H9 (cell line): ENCODE measurements around the gene IPO9. TPM values are rescaled to one million over a fixed set of nuclear protein-coding genes. Genes with fewer than 3 reads are reported as not detected.

Experiments
- DNase-seq: peaks from one replicate; pipeline ENCODE4 v3.0.0-alpha.2; 2017
- H2AFZ ChIP-seq: one replicate; pipeline ENCODE4 v1.6.1; 2013; ENCODE audit warnings: mild to moderate bottlenecking, low read length, control low read depth, moderate library complexity
- H2AK5ac ChIP-seq: 2 replicates; pipeline ENCODE4 v1.6.1; 2013; ENCODE audit warnings: low read length, control low read depth, mixed read lengths; ENCODE audit not compliant: insufficient read length
- H2BK120ac ChIP-seq: one replicate; pipeline ENCODE4 v1.6.1; 2013; ENCODE audit warnings: low read depth, mild to moderate bottlenecking, low read length, control low read depth, inconsistent platforms; ENCODE audit not compliant: poor library complexity, severe bottlenecking
- H2BK12ac ChIP-seq: 2 replicates; pipeline ENCODE4 v1.6.1; 2013; ENCODE audit warnings: low read length, control low read depth, mixed read lengths, low read depth; ENCODE audit not compliant: insufficient read length
- H2BK15ac ChIP-seq: 2 replicates; pipeline ENCODE4 v1.6.1; 2013; ENCODE audit warnings: low read depth, low read length, control low read depth
- H2BK20ac ChIP-seq: one replicate; pipeline ENCODE4 v1.6.1; 2013; ENCODE audit warnings: low read depth, mild to moderate bottlenecking, low read length, control low read depth, inconsistent platforms; ENCODE audit not compliant: poor library complexity, severe bottlenecking
- H2BK5ac ChIP-seq: 2 replicates; pipeline ENCODE4 v1.6.1; 2013; ENCODE audit warnings: low read length, control low read depth, mixed read lengths; ENCODE audit not compliant: insufficient read length
- H3K14ac ChIP-seq: 2 replicates; pipeline ENCODE4 v1.6.1; 2013; ENCODE audit warnings: low read length, control low read depth; ENCODE audit not compliant: insufficient read depth
- H3K18ac ChIP-seq: 2 replicates; pipeline ENCODE4 v1.6.1; 2013; ENCODE audit warnings: low read depth, mild to moderate bottlenecking, mixed read lengths, low read length, control low read depth; ENCODE audit not compliant: insufficient read length
- H3K23ac ChIP-seq: 2 replicates; pipeline ENCODE4 v1.6.1; 2013; ENCODE audit warnings: low read length, control low read depth, mixed read lengths, low read depth; ENCODE audit not compliant: insufficient read length
- H3K23me2 ChIP-seq: 2 replicates; pipeline ENCODE4 v1.6.1; 2013; ENCODE audit warnings: low read depth, mild to moderate bottlenecking, mixed read lengths, low read length, control low read depth; ENCODE audit not compliant: insufficient read length, poor library complexity, severe bottlenecking
- H3K27ac ChIP-seq: 2 replicates; pipeline ENCODE4 v1.5.1; 2013; ENCODE audit warnings: low read length, control low read depth, mixed read lengths, low read depth; ENCODE audit not compliant: insufficient read length
- H3K27me3 ChIP-seq: 2 replicates; pipeline ENCODE4 v1.6.1; 2013; ENCODE audit warnings: low read length, control low read depth, inconsistent platforms; ENCODE audit not compliant: insufficient read depth
- H3K4ac ChIP-seq: 2 replicates; pipeline ENCODE4 v1.6.1; 2013; ENCODE audit warnings: low read depth, mild to moderate bottlenecking, control low read depth, inconsistent platforms, low read length, moderate library complexity
- H3K4me1 ChIP-seq: 2 replicates; pipeline ENCODE4 v1.6.1; 2013; ENCODE audit warnings: low read length, control low read depth, inconsistent platforms; ENCODE audit not compliant: insufficient read depth
- H3K4me2 ChIP-seq: 2 replicates; pipeline ENCODE4 v1.6.1; 2013; ENCODE audit warnings: low read length, control low read depth, mixed read lengths; ENCODE audit not compliant: insufficient read length, insufficient read depth
- H3K56ac ChIP-seq: 2 replicates; pipeline ENCODE4 v1.6.1; 2013; ENCODE audit warnings: low read depth, mild to moderate bottlenecking, mixed read lengths, low read length, control low read depth; ENCODE audit not compliant: insufficient read length
- H3K79me1 ChIP-seq: 2 replicates; pipeline ENCODE4 v1.6.1; 2013; ENCODE audit warnings: low read depth, mild to moderate bottlenecking, moderate library complexity, low read length, control low read depth, inconsistent platforms; ENCODE audit not compliant: insufficient read depth, poor library complexity, severe bottlenecking
- H3K79me2 ChIP-seq: 2 replicates; pipeline ENCODE4 v1.6.1; 2013; ENCODE audit warnings: low read length, control low read depth, inconsistent platforms; ENCODE audit not compliant: insufficient read depth
- H3K9ac ChIP-seq: 2 replicates; pipeline ENCODE4 v1.6.1; 2013; ENCODE audit warnings: low read length, control low read depth, mixed read lengths; ENCODE audit not compliant: insufficient read length; ENCODE audit errors: extremely low read depth
- H3K9me3 ChIP-seq: one replicate; pipeline ENCODE4 v1.6.1; 2013; ENCODE audit warnings: low read depth, low read length, inconsistent platforms; ENCODE audit not compliant: control insufficient read depth
- H3T11ph ChIP-seq: one replicate; pipeline ENCODE4 v1.6.1; 2013; ENCODE audit warnings: mild to moderate bottlenecking, low read length, control low read depth, inconsistent platforms
- H4K20me1 ChIP-seq: one replicate; pipeline ENCODE4 v1.6.1; 2013; ENCODE audit not compliant: control insufficient read depth, insufficient read length, insufficient read depth
- H4K5ac ChIP-seq: 2 replicates; pipeline ENCODE4 v1.6.1; 2013; ENCODE audit warnings: low read depth, mild to moderate bottlenecking, mixed read lengths, low read length, control low read depth; ENCODE audit not compliant: insufficient read length
- H4K8ac ChIP-seq: replicated peaks from 2 replicates; pipeline ENCODE4 v1.6.1; 2013; ENCODE audit warnings: low read length, control low read depth, mixed read lengths, low read depth; ENCODE audit not compliant: insufficient read length
- H4K91ac ChIP-seq: 2 replicates; pipeline ENCODE4 v1.6.1; 2013; ENCODE audit warnings: low read depth, mild to moderate bottlenecking, moderate library complexity, mixed read lengths, low read length, control low read depth; ENCODE audit not compliant: insufficient read length
- H3K27ac Mint-ChIP-seq, 3 experiments: 2 replicates in 2 of 3; 3 replicates in 1 of 3; pipeline ENCODE4 v1.8.0; 2020 to 2021; ENCODE audit warnings: mixed read lengths in 3 of 3, mild to moderate bottlenecking in 1 of 3, moderate library complexity in 1 of 3
- H3K27me3 Mint-ChIP-seq: 2 replicates; pipeline ENCODE4 v1.8.0; 2021; ENCODE audit warnings: low read depth, mild to moderate bottlenecking, moderate library complexity, mixed read lengths
- H3K36me3 Mint-ChIP-seq, 3 experiments: 2 replicates in 2 of 3; 3 replicates in 1 of 3; pipeline ENCODE4 v1.8.0; 2020 to 2021; ENCODE audit warnings: low read depth in 3 of 3, mixed read lengths in 3 of 3; ENCODE audit not compliant: insufficient read depth in 1 of 3
- H3K4me1 Mint-ChIP-seq, 2 experiments: 2 replicates each; pipeline ENCODE4 v1.8.0; 2020; ENCODE audit warnings: mixed read lengths in 2 of 2
- H3K4me3 Mint-ChIP-seq, 2 experiments: 2 replicates in 1 of 2; 3 replicates in 1 of 2; pipeline ENCODE4 v1.8.0; 2020 to 2021; ENCODE audit warnings: mild to moderate bottlenecking in 2 of 2, mixed read lengths in 2 of 2, moderate library complexity in 1 of 2
- H3K9me3 Mint-ChIP-seq, 2 experiments: 2 replicates in 1 of 2; 3 replicates in 1 of 2; pipeline ENCODE4 v1.8.0; 2020; ENCODE audit warnings: mild to moderate bottlenecking in 2 of 2, mixed read lengths in 2 of 2, moderate library complexity in 1 of 2
- WGBS: extraction: QIAGEN DNeasy Blood & Tissue Kit; methylation state at CpG from one replicate; pipeline ENCODE4 v1.1.7; 2013; ENCODE audit warnings: missing lambda C conversion rate, low lambda C conversion rate, mixed read lengths; ENCODE audit not compliant: insufficient read length; ENCODE audit errors: extremely low coverage; 5-methylcytosine and 5-hydroxymethylcytosine counted together
- total RNA-seq: library from RNA; stranded (reverse); gene quantifications from 2 replicates; pipeline ENCODE4 v1.2.1, GENCODE V29; 2021
- TF ChIP-seq, protein P1 (sequence below): fragments of 200-600 bp; sonication (generic); conservative IDR thresholded peaks from 3 replicates; pipeline ENCODE4 v1.8.0; 2021; ENCODE audit warnings: antibody characterized with exemption, mild to moderate bottlenecking

IPO9 gene
- total RNA-seq, 1 experiment from 2014 or later = 104 TPM

DNA sequence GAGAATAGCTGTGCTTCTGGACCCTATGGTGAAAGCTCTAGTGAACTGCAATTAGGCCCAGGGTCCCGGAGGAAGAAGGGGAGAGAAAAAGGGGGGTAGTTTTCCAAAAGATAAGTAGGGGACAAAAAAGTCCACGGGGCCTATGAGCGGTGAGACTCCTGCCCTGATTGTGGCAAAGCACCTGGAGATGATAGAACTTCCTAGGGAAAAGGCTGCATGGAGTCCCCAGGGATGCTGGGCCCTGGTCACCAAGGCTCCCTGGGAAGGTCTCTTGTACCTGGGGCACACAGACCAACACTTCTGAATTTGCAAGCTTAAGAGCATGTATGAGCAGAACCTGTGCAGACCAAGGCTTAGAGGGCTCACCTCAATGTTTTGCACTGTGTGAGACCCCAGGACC is 54.3 kb downstream of the IPO9 start:
- Histone ChIP-seq H2BK15ac (no peak overlapping the region), H2BK5ac (no peak overlapping the region), H4K8ac (no peak overlapping the region), H2AFZ (no peak overlapping the region), H3K27me3 (no peaks in the 10 kb centered on the region), H3K14ac (no peak overlapping the region), H3K4ac (no peak overlapping the region), H3K23ac (no peak overlapping the region), H2BK20ac (no peak overlapping the region), H4K20me1 (no peaks in the 10 kb centered on the region), H2BK12ac (no peak overlapping the region), H3K9ac (no peak overlapping the region), H3K18ac (no peak overlapping the region), H3K79me2 (no peaks in the 10 kb centered on the region), H3K9me3 (no peaks in the 10 kb centered on the region), H2AK5ac (no peak overlapping the region), H3K79me1 (no peaks in the 10 kb centered on the region), H4K91ac (no peak overlapping the region), H4K5ac (no peak overlapping the region), H2BK120ac (no peak overlapping the region), H3K4me2 (no peak overlapping the region), H3K56ac (no peak overlapping the region), H3K27ac (no peak overlapping the region), H3T11ph (no peak overlapping the region), H3K4me1 (peaks cover 2% of the 10 kb centered on the region; the same call in 1 of the 2 replicates), H3K23me2 (no peaks in the 10 kb centered on the region)
- H3K27ac Mint-ChIP-seq = peak overlapping the region in 1 of 3 experiments; percentile 44; a peak in 1 of 7 replicates
- H3K4me3 Mint-ChIP-seq = no peak overlapping the region
- TF ChIP-seq, protein P1, sequence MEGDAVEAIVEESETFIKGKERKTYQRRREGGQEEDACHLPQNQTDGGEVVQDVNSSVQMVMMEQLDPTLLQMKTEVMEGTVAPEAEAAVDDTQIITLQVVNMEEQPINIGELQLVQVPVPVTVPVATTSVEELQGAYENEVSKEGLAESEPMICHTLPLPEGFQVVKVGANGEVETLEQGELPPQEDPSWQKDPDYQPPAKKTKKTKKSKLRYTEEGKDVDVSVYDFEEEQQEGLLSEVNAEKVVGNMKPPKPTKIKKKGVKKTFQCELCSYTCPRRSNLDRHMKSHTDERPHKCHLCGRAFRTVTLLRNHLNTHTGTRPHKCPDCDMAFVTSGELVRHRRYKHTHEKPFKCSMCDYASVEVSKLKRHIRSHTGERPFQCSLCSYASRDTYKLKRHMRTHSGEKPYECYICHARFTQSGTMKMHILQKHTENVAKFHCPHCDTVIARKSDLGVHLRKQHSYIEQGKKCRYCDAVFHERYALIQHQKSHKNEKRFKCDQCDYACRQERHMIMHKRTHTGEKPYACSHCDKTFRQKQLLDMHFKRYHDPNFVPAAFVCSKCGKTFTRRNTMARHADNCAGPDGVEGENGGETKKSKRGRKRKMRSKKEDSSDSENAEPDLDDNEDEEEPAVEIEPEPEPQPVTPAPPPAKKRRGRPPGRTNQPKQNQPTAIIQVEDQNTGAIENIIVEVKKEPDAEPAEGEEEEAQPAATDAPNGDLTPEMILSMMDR = no peak
- peaks cover 7% of the 10 kb centered on the region for H3K27me3 Mint-ChIP-seq
- H3K9me3 Mint-ChIP-seq = no peaks in the 10 kb centered on the region
- DNase-seq = no peak
- H3K36me3 Mint-ChIP-seq = peaks cover 0 to 9% (median 0%) of the 10 kb centered on the region in 3 experiments; a peak in 2 of 7 replicates
- no CpG with 5 or more reads among the region's 3 CpGs for WGBS
- peaks cover 32 to 34% of the 10 kb centered on the region in 2 experiments for H3K4me1 Mint-ChIP-seq
